Stimulated activated CD4-positive, alpha-beta T cell treated with anti-CD3 and anti-CD28 coated beads, TNF-alpha, amount 100 ng/mL, for 4 hours (primary cell): ENCODE measurements around the gene CCPG1.

Experiments used
- DNase-seq, 3 experiments: peaks; one replicate each; pipeline ENCODE4 v3.0.0-alpha.2; 2020; ENCODE audit warnings: low read depth in 3 of 3

CCPG1 gene

DNA sequence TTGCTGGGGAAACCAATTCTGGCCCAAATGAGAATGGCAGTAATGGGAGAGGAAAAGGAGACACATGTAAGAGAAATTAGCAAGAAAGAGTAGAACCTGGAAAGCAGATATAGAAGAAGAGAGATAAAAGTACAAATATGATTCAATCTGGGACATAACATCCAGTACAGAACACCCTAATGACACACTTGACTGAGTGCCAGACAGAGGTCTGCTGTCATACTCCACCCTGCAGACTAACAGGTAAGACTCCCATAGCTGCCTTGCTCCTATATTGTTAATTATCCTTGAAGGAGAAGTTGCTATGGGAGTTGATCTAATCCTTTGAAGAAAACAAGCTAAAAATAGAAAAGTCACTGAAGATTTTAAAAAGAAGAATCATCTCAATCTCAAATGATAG, 21.1 kb downstream of the CCPG1 start:
- no peak for DNase-seq

- DNase-seq = no peak
Observed at GRCh38 chr15:55383687-55384086, 24.5 kb downstream of the CCPG1 start.

DNA sequence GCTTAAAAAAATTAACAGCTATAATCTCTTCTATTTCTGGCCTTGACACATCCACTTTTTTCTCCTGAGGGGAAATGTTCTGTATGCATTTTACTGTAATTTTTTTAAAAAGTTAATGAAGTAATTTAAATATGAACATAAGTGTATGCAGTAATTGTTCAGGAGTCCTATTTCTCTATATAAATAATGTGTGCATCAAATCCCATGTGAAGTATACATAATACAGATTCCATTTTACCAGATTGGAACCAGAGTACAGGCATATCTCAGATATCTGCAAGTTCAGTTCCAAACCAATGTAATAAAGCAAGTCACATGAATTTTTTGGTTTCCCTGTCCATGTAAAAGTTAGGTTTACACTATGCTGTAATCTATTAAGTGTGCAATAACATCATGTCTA, 26.6 kb downstream of the CCPG1 start:
- DNase-seq = no peak

DNA sequence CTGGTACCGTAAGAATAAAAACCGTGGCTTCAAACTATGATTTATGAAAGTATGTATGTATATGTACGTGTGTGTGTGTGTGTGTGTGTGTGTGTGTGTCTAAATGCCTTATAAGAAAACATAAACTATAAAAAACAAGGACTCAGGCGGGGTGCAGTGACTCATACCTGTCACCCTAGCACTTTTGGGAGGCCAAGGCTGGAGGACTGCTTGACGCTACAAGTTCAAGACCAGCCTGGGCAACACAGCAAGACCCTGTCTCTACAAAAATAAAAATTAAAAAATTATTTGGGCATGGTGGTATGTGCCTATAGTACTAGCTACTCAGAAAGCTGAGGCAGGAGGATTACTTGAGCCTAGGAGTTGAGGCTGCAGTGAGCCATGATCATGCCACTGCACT, 29.1 kb downstream of the CCPG1 start:
- no peak for DNase-seq

DNA sequence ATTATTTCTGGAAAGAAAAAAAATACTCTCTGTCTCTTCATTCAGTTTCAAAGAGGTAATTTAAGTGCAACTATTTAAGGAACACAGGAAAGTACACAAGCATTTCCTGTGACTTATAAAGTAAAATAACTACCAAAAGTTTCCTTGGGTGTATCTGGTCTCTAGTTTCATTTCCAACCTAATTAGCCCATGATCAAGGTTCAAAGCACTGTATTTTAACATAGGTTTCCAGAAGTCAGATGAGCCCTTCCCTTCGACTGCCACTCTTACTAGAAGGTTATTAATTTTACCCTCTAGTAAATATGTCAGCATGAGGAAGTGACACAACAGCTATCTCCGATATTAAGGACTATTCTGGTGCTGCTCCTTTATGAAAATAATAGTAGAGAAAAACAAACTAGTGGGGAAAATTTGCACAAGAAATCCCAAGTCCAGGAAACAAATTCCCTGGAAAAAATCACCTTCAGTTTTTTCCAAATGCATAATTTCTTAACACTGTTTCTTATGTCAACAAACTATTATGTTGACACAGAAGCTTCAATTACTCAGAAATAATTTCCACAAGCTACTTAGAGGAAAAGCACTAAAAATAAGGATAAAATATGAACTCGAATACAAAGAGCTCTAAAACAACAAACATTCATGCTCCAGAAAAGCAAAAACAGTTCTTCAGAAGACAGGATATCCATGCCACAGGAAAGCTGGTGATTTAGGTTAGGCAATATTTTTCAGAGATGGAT, 35.3 kb downstream of the CCPG1 start:
- no peak for DNase-seq

DNA sequence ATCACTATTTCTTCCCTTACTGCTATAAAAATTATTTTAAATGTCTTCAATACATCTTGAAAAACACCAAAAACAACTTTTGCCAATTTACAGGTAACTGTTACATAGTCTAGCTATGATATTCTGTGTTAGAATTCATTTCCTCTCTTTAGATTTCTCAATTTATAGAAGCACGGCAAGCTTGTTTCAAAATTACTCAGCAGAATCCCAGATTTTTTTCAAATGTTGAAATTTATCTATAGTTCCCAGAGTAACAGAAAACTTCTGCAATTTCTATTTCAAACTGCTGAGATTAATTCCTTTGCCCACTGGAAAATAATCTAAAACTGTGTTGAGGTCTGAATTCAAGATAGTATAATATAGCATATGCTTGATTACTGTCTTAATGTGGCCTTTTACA, 41.2 kb downstream of the CCPG1 start:
- DNase-seq = no peak

DNA sequence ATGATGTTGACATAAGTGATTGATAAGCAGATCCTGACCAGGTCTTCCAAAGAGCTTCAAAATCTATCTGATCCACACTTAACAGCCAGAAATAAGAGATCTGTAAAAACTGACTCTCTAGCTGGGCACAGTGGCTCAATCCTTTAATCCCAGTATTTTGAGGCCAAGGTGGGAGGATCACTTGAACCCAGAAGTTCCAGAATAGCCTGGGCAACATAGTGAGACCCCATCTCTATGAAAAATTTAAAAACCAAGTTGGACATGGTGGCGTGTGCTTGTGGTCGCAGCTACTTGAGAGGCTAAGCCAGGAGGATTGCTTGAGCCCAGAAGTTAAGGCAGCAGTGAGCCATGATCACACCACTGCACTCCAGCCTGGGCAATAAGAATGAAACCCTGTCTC, 45.5 kb downstream of the CCPG1 start:
- DNase-seq = no peak

GRCh38 chr15:55361048-55361447, 47.1 kb downstream of the CCPG1 start:
- no peak for DNase-seq

DNA sequence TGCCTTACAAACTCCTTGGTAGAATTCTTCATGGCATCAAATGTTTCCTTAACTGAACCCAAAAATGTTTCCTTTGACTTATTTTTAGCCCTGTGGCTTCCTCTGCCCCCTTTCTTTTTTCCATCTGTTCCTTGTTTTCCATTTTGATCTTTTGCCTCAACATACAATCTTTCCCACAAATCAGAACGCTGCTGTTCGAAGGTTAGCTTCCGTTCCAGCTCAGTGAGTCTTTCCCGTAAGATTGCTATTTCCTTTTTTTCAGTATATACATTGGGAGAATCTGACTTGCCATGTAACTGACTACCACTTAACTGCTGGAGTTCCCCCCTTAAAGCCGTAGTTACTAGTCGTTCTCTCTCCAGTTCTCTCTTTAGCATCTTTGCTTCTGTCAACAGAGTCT, 47.9 kb downstream of the CCPG1 start:
- DNase-seq = no peak

DNA sequence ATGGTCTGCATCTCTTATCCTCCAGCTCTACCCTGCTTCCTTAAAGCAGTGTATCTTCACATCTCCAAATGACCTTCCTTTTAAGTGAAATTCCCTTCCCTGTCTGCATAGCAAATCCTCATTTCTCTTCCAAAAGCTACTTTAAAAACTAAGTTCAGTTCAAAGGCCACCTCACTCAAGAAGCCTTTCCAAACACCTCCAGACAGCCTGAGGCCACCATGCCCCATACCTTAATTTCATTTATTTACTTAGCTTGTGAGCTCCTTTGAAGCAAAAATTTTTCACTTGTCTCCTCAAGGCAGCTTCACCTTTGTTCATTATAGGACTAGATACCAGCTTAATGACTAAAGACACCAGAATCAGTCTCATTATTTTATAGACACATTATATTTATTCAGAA, 49.7 kb downstream of the CCPG1 start:
- no peak for DNase-seq

GRCh38 chr15:55357774-55358173, 50.4 kb downstream of the CCPG1 start:
- DNase-seq = no peak

DNA sequence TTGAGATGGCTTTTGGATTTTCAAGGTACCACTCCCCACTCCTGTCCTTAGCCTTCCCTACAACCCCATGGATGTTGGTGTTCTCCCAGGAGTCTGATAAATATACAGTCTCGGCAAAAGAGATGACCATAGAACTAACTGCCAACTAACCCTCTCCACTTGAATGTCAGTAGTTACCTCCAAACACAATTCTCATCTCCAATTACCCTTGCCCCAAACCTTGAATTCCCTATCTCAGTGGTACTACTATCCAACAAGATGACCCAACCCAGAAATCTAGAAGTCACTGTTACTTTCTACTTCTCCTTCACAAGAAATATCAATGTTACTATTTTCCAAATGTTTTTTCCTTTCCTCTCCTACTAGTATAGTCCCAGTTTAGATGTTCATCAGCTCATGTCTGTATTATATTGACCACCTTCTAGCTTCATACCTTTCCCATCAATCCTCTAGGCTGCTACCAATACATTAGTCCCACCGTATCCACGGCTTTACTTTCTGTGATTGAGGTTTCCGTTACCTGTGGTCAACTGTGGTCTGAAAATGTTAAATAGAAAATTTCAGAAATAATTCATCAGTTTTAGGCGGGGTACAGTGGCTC, 51.1 kb downstream of the CCPG1 start:
- DNase-seq = no peak

DNA sequence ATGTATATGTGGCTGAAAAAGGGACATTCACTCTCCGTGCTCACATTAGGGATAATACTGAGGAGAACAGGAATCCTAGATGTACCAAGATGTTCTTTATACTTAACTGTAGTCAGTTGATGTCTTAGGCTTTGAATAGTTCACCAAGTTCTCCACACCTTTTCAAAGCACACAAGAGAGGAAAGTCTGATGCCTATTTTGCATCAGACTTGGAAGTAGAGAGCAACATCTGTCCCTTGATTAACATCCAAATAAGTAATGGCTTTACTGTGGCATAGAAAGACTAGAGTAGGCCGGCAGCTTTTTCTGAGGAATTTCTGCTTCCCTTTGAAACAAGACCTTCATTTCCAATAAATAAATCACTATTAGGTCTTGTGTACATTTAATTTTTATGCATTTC, 55.1 kb downstream of the CCPG1 start:
- no peak for DNase-seq

DNA sequence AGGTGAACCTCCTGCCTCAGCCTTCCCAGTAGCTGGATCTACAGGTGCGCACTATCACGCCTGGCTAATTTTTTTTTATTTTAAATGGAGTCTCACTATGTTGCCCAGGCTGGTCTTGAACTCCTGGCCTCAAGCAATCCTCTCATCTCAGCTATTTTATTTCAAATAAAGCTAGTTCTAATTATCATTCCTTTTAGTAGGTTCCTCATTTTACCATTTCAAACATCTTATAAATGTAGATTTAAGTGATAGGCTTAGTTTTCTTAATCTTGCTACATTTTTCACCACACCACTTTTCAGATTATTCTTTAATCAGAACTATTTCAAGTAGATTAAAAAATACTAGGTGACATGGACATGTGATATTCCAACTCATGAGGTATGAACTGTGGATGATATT, 58.9 kb downstream of the CCPG1 start:
- no peak for DNase-seq

- no peak for DNase-seq
Observed at GRCh38 chr15:55348281-55348778, 59.8 kb downstream of the CCPG1 start.

GRCh38 chr15:55344206-55344605, 64.0 kb downstream of the CCPG1 start:
- DNase-seq = no peak

DNA sequence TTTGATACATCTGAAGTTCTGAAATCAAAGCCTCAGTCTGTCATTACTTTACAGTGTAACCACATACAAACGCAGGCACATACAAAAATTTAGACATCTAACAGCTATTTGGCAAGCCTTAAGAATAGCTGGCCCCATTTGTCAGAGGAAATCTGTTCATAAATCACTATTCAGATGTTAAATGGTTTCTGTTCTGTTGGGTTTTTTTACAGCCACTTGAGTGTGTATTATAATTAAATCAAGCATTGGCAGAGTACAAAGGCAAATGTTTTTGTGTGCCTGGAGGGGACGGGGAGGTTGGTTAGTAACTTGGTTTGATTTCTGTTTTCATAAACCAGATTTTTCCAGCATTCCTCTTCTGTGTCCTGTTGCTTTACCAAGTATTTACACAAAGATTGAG, 65.0 kb downstream of the CCPG1 start:
- DNase-seq = no peak

DNA sequence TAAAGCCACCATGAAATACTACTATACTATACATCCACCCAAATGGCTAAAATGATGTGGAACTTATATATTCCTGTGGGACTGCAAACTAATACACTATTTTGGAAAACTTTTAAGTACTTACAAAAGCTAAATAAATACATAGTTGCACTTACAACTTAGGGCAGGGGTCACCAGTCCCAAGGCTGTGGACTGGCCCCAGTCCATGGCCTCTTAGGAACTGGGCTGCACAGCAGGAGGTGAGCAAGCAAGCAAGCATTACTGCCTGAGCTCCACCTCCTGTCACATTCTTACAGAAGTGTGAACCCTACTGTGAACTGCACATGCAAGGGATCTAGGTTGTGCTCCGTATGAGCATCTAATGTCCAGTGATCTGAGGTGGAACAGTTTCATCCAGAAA, 71.0 kb downstream of the CCPG1 start:
- no peak for DNase-seq

DNA sequence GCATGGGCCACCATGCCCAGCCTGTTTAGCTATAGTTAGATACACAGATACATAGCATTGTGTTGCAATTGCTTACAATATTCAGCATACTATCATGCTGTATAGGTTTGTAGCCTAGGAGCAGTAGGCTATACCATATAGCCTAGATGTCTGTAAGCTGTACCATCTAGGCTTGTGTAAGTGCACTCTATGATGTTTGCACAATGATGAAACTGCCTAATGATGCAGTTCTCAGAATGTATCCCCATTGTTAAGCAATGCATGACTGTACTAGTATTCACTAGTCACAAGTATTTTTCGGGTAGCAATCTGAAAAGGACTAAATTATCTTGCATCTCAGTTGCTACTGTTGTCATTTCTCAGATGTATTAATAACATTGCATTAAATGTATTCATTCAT, 73.2 kb downstream of the CCPG1 start:
- DNase-seq = no peak

GRCh38 chr15:55334371-55334770, 73.8 kb downstream of the CCPG1 start:
- DNase-seq = no peak

- DNase-seq = no peak
Observed at GRCh38 chr15:55327387-55327786, 80.8 kb downstream of the CCPG1 start.

DNA sequence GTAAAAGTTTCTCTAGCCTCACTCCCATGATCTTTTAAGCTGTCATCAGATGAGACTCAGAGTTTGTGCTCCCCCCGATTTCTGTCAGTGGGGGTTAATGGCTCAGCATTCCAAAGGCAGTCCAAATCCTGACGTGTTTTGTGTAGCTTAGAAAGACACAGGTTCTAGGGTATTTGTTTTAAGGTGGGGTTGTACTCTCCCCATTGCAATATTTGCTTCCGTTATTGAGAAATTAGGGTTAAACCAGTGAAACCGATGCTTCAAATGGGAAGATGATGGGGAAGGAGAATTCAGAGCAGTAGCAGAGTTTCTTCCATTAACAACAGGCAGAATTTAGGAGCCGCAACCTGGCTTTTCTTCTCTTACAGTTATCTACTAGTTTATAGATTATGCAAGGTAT, 85.7 kb downstream of the CCPG1 start:
- no peak for DNase-seq

- DNase-seq = no peak
Observed at GRCh38 chr15:55320963-55321362, 87.2 kb downstream of the CCPG1 start.

DNA sequence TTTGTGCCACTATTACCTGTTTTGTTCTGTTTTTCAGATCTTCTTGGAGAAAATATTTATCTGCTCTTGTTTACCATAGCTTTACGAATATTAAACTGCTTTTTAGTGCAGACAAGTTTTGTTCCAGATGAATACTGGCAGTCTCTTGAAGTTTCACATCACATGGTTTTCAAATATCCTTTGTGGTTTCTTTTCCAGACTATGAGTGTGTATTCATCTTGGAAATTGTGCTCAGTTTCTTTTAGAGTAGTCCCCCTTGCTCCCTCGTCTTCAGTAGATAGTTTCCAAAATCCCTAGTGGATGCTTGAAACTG, 88.0 kb downstream of the CCPG1 start:
- no peak for DNase-seq
